Mesendoderm (in vitro differentiated cells): ENCODE results near the gene RPS23.
"Not testable (repeated sequence)": the region's sequence is repeated elsewhere in the genome, so short reads cannot be mapped to it uniquely, and the experiment has no call there.

ENCODE experiments used
- DNase-seq: peaks from one replicate; pipeline ENCODE4 v3.0.0; 2013
- H2AK5ac ChIP-seq: 2 replicates; pipeline ENCODE4 v1.6.1; 2013; ENCODE audit warnings: low read length, inconsistent platforms
- H2BK120ac ChIP-seq: 2 replicates; pipeline ENCODE4 v1.6.1; 2013; ENCODE audit warnings: low read depth, mild to moderate bottlenecking, low read length, moderate library complexity, mixed read lengths
- H2BK15ac ChIP-seq: replicated peaks from 2 replicates; pipeline ENCODE4 v1.6.1; 2013; ENCODE audit warnings: low read depth, mild to moderate bottlenecking, moderate library complexity
- H2BK5ac ChIP-seq: 2 replicates; pipeline ENCODE4 v1.6.1; 2013; ENCODE audit warnings: low read length, inconsistent platforms
- H3K18ac ChIP-seq: 2 replicates; pipeline ENCODE4 v1.6.1; 2013; ENCODE audit warnings: mild to moderate bottlenecking, low read length, mixed read lengths
- H3K23ac ChIP-seq: one replicate; pipeline ENCODE4 v1.6.1; 2013; ENCODE audit warnings: low read length
- H3K27ac ChIP-seq: 2 replicates; pipeline ENCODE4 v1.5.1; 2013; ENCODE audit warnings: low read depth, mild to moderate bottlenecking, inconsistent platforms, low read length, moderate library complexity
- H3K27me3 ChIP-seq: 2 replicates; pipeline ENCODE4 v1.6.1; 2013; ENCODE audit warnings: low read length, control low read depth, mild to moderate bottlenecking, inconsistent platforms; ENCODE audit not compliant: insufficient read depth, poor library complexity
- H3K36me3 ChIP-seq: 2 replicates; pipeline ENCODE4 v1.6.1; 2013; ENCODE audit warnings: low read length, inconsistent platforms; ENCODE audit not compliant: control insufficient read depth, insufficient read depth
- H3K4ac ChIP-seq: one replicate; pipeline ENCODE4 v1.6.1; 2013; ENCODE audit warnings: low read depth, mild to moderate bottlenecking, low read length, moderate library complexity
- H3K4me1 ChIP-seq: 2 replicates; pipeline ENCODE4 v1.6.1; 2013; ENCODE audit warnings: low read depth, low read length, inconsistent platforms; ENCODE audit not compliant: control insufficient read depth
- H3K4me2 ChIP-seq: 2 replicates; pipeline ENCODE4 v1.6.1; 2013; ENCODE audit warnings: low read length
- H3K4me3 ChIP-seq: 2 replicates; pipeline ENCODE4 v1.5.1; 2013; ENCODE audit warnings: mild to moderate bottlenecking, low read length
- H3K56ac ChIP-seq: one replicate; pipeline ENCODE4 v1.6.1; 2013; ENCODE audit warnings: low read length
- H3K79me1 ChIP-seq: 2 replicates; pipeline ENCODE4 v1.6.1; 2013; ENCODE audit warnings: low read length, inconsistent platforms
- H3K79me2 ChIP-seq: 2 replicates; pipeline ENCODE4 v1.6.1; 2013; ENCODE audit warnings: mild to moderate bottlenecking, low read length; ENCODE audit not compliant: control insufficient read depth, insufficient read depth
- H3K9ac ChIP-seq: 2 replicates; pipeline ENCODE4 v1.6.1; 2013; ENCODE audit warnings: low read length, inconsistent platforms
- H4K5ac ChIP-seq: one replicate; pipeline ENCODE4 v1.6.1; 2013; ENCODE audit warnings: low read length
- H4K8ac ChIP-seq: one replicate; pipeline ENCODE4 v1.6.1; 2013; ENCODE audit warnings: low read depth, mild to moderate bottlenecking, control low read depth, low read length, moderate library complexity
- WGBS: extraction: QIAGEN DNeasy Blood & Tissue Kit; methylation state at CpG from one replicate; pipeline ENCODE4 v1.1.7; 2013; ENCODE audit warnings: low lambda C conversion rate, missing lambda C conversion rate; ENCODE audit not compliant: insufficient coverage; ENCODE audit errors: extremely low coverage; 5-methylcytosine and 5-hydroxymethylcytosine counted together

Gene RPS23

DNA sequence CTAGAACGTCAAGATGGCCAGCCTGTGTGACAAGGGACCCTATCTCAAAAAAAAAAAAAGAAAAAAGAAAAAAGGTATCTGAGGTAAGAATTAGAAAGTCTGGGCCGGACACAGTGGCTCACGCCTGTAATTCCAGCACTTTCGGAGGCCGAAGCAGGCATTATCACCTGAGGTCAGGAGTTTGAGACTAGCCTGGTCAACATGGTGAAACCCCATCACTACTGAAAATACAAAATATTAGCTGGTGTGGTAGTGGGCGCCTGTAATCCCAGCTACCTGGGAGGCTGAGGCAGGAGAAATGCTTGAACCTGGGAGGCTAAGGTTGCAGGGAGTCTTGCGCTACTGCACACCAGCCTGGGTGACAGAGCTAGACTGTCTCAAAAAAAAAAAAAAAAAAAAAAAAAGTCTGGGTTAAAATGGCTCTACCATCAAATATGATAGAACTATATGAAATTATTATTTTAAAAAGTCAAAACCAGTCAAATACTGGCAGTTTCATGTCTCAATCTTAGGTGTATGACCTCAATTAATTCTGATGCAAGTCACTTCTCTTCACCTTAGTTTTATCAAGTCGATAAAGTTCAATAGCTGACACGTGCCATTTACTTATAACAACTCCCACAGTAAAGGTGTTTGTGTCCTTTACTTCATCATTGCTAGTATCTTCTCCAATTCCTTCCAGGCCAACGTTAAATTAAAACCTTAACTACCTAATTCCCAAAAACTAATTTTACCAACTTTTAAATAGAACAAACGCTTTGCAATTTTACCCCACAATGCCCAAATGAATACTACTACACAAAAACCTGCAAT lies 1.1 kb downstream of the RPS23 start:
- no peak for DNase-seq
- WGBS = 100% methylated on average over 2 of the region's 11 CpGs
- peak overlapping the region; percentile 91 for H3K9ac ChIP-seq

DNA sequence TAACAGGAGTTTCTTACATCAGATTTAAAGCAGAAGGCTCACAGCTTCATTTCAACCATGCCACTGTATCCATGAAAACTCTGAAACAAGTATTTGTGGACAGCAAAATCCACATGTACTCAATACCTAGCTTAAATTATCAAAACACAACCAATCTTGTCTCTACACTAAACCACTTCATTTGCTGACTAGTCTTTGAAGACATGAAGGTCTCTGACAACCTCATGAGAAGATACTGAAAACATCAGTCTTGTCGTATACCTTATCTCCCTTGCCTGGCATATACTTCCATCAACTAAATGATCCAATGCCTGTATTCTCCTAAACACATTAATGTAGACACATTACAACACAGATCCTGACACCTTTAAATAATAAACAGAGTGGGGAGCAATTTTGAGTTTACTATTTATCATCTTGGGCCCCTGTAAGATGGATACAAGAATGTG lies 2.9 kb downstream of the RPS23 start:
- no peak overlapping the region for H3K9ac ChIP-seq
- no peak overlapping the region for H3K4ac ChIP-seq
- no peak overlapping the region for H4K8ac ChIP-seq
- no peak for DNase-seq
- no peak overlapping the region for H2BK15ac ChIP-seq
- H3K79me2 ChIP-seq = peaks cover 13% of the 10 kb centered on the region
- H3K27me3 ChIP-seq = no peaks in the 10 kb centered on the region
- H3K56ac ChIP-seq = no peak overlapping the region
- no peak overlapping the region for H3K4me3 ChIP-seq
- H2AK5ac ChIP-seq = no peak overlapping the region
- no peak overlapping the region for H3K23ac ChIP-seq
- no peaks in the 10 kb centered on the region for H3K4me1 ChIP-seq
- H3K18ac ChIP-seq = no peak overlapping the region
- H3K36me3 ChIP-seq = peaks cover 8% of the 10 kb centered on the region
- no peak overlapping the region for H2BK120ac ChIP-seq
- no peak overlapping the region for H3K4me2 ChIP-seq
- no peaks in the 10 kb centered on the region for H3K79me1 ChIP-seq
- no peak overlapping the region for H2BK5ac ChIP-seq
- H4K5ac ChIP-seq = no peak overlapping the region
- WGBS = no CpG with 5 or more reads among the region's 1 CpG
- no peak overlapping the region for H3K27ac ChIP-seq

More for the DNA sequence above, 1.1 kb downstream of the RPS23 start:
- H3K56ac ChIP-seq = peak overlapping the region; percentile 85
- H3K79me1 ChIP-seq = no peaks in the 10 kb centered on the region
- no peak overlapping the region for H3K4ac ChIP-seq
- no peak overlapping the region for H2BK15ac ChIP-seq
- peaks cover 13% of the 10 kb centered on the region for H3K79me2 ChIP-seq
- no peak overlapping the region for H2AK5ac ChIP-seq
- H3K4me2 ChIP-seq = peak overlapping the region; percentile 62
- H2BK120ac ChIP-seq = no peak overlapping the region
- no peak overlapping the region for H4K8ac ChIP-seq
- no peak overlapping the region for H4K5ac ChIP-seq
- no peak overlapping the region for H3K18ac ChIP-seq
- no peaks in the 10 kb centered on the region for H3K27me3 ChIP-seq
- no peak overlapping the region for H2BK5ac ChIP-seq
- peak overlapping the region; percentile 93 for H3K4me3 ChIP-seq
- H3K27ac ChIP-seq = no peak overlapping the region
- no peaks in the 10 kb centered on the region for H3K4me1 ChIP-seq
- H3K23ac ChIP-seq = no peak overlapping the region
- H3K36me3 ChIP-seq = peaks cover 8% of the 10 kb centered on the region

DNA sequence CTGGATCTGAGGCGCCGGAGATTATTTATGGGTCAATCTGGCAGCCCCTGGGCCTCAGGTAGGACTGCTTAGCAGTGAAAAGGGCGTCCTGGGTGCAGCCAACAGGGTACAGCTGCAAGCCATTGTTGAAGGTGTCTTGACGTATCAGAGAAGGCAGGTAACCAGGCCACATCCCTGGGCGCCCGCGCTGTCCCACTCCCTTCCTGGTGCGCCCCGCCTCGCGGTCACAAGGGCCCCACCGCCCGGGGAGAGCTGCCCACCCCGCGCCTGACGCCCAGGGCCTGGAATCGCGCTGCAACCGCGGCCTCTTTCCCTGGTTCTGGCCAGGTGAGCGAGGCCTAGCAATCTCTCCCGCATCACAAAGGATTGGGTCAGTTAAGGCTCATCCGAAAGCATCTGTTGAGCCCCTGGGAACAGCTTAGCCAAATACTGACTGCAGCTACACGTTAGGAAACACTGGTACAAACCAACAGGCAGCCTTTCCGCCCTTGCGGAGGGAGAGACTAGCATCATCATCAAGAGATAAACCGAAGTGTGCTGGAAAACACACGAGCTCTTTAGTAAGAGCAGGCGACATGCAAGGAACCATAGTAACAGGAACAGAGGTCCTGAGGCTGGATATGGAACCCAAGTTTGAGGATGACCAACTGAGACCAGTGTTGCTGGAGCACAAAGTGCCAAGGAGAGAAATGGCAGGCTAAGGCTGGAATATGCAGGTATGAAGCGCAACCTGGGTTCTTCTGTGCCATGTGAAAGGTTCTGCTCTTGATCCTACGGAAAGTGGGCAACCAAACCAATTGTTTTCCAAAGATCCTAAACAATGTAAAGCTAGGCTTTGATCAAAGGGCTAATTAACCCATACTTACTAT lies 3.6 kb downstream of the RPS23 start:
- Histone ChIP-seq H3K23ac (no peak overlapping the region), H3K18ac (no peak overlapping the region), H3K4me3 (no peak overlapping the region), H3K56ac (peak overlapping the region; percentile 0), H2BK5ac (no peak overlapping the region), H3K4me2 (no peak overlapping the region), H3K36me3 (peaks cover 8% of the 10 kb centered on the region), H2BK120ac (no peak overlapping the region), H3K4ac (no peak overlapping the region), H3K27ac (no peak overlapping the region), H2AK5ac (no peak overlapping the region), H3K9ac (no peak overlapping the region), H4K8ac (no peak overlapping the region), H3K79me2 (peaks cover 13% of the 10 kb centered on the region), H3K79me1 (no peaks in the 10 kb centered on the region), H2BK15ac (no peak overlapping the region), H4K5ac (no peak overlapping the region), H3K27me3 (no peaks in the 10 kb centered on the region), H3K4me1 (no peaks in the 10 kb centered on the region)
- DNase-seq = peak; percentile 63
- WGBS = no CpG with 5 or more reads among the region's 31 CpGs

DNA sequence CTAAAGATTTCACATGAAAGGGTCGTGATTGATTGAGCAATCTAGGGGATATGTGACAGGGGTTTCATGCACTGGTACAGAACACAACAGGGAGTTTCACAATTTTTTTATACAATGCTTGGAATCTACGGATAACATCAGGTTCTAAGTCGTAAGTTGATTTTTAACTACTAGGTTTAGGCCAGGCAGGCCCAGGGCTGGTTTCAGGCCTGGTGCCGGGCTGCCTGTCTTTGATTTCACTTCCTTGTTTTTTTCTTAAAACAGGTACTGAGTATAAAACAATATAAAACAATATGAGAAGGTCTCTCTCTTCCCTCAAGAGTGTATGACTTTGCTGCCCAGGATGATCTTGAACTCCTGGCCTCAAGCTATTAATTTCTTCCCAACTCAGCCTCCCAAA lies 4.7 kb downstream of the RPS23 start:
- H3K36me3 ChIP-seq, H4K5ac ChIP-seq, H3K23ac ChIP-seq, H3K79me1 ChIP-seq, H3K4me3 ChIP-seq, H2BK120ac ChIP-seq, H3K9ac ChIP-seq, H4K8ac ChIP-seq, H3K27ac ChIP-seq, H3K18ac ChIP-seq, H3K27me3 ChIP-seq, H2BK15ac ChIP-seq, H3K4me2 ChIP-seq, H2AK5ac ChIP-seq, H3K56ac ChIP-seq, H2BK5ac ChIP-seq, DNase-seq, H3K4me1 ChIP-seq, H3K4ac ChIP-seq: not testable (repeated sequence)
- no CpG with 5 or more reads among the region's 4 CpGs for WGBS
- H3K79me2 ChIP-seq = peaks cover 13% of the 10 kb centered on the region

DNA sequence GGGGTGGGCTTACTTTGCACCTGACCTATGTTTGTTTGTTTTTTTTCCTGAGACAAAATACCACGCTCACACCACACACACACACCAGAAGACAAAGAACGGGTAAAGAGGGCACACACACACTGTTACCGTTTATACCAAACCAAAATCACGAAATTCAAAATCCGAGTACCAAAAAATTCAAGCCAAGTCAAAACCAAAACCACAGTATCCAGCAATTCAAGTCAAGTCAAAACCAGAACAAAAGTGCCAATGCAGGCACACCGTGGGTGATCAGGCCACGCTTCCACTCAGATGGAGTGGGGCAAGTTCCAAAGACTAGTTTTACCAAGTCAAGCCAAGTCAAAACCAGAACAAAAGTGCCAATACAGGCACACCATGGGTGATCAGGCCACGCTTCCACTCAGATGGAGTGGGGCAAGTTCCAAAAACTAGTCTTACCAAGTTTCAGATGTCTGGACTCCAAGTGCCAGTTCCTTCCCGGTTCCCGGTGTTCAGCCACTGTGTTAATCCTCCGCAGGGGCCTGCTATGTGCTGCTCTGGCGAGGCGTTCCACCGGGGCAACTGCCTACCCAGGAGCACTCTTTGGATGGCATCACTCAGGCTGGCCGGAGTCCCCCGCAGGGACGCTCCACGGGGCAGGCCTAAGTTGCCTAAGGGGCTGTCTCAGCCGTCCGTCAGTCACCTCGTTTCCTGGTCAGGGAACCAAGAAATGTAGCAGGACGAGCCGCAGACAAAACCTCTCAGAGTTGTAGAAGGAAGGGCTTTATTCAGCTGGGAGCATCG lies 5.4 kb downstream of the RPS23 start:
- not testable (repeated sequence) for H3K4me2 ChIP-seq, H2AK5ac ChIP-seq, H3K23ac ChIP-seq, H2BK120ac ChIP-seq, H3K56ac ChIP-seq, H3K27me3 ChIP-seq, H3K79me1 ChIP-seq, H3K9ac ChIP-seq, H3K18ac ChIP-seq, H2BK5ac ChIP-seq, H3K36me3 ChIP-seq, H4K5ac ChIP-seq, H3K4me3 ChIP-seq, H3K4me1 ChIP-seq, H3K79me2 ChIP-seq, H2BK15ac ChIP-seq, H4K8ac ChIP-seq, H3K4ac ChIP-seq, H3K27ac ChIP-seq
- DNase-seq = peak; percentile 50
- WGBS = no CpG with 5 or more reads among the region's 24 CpGs
